ENCODE measurements around the gene GDF15.

DNA sequence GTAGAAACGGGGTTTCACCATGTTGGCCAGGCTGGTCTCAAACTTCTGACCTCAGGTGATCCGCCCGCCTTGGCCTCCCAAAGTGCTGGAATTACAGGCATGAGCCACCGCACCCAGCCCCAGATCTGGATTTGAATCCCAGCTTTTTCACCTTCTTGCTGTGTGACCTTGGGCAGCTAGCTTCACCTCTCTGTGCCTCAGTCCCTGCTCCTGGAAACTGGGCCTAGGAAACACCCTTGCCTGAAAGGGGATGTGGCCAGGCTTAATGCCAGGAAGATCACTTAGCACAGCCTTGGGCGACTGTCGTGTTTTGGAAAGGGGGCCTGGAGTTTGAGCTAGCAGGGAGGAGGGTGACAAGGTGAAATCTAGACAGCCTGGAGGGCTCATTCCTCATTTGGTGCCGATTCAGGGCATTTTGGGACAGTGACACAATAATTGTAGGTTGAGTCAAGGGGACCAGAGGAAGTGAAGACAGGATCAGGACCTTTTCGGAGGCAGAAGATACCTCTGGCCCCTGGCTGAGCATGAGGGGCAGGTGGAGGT is 43.8 kb upstream of the GDF15 start:
- TF ChIP-seq MAX (IDR thresholded peaks at IDR 0.05) (no peak), JUND (IDR thresholded peaks at IDR 0.05) (no peak)
- TF ChIP-seq, protein P1, sequence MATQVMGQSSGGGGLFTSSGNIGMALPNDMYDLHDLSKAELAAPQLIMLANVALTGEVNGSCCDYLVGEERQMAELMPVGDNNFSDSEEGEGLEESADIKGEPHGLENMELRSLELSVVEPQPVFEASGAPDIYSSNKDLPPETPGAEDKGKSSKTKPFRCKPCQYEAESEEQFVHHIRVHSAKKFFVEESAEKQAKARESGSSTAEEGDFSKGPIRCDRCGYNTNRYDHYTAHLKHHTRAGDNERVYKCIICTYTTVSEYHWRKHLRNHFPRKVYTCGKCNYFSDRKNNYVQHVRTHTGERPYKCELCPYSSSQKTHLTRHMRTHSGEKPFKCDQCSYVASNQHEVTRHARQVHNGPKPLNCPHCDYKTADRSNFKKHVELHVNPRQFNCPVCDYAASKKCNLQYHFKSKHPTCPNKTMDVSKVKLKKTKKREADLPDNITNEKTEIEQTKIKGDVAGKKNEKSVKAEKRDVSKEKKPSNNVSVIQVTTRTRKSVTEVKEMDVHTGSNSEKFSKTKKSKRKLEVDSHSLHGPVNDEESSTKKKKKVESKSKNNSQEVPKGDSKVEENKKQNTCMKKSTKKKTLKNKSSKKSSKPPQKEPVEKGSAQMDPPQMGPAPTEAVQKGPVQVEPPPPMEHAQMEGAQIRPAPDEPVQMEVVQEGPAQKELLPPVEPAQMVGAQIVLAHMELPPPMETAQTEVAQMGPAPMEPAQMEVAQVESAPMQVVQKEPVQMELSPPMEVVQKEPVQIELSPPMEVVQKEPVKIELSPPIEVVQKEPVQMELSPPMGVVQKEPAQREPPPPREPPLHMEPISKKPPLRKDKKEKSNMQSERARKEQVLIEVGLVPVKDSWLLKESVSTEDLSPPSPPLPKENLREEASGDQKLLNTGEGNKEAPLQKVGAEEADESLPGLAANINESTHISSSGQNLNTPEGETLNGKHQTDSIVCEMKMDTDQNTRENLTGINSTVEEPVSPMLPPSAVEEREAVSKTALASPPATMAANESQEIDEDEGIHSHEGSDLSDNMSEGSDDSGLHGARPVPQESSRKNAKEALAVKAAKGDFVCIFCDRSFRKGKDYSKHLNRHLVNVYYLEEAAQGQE (IDR thresholded peaks at IDR 0.05; ENCODE audit: low read depth): no peak

Data from HCT116 (cell line).